Measurements from ENCODE around the gene PTH1R.
"Not testable (repeated sequence)": the region's sequence is repeated elsewhere in the genome, so short reads cannot be mapped to it uniquely, and the experiment has no call there.

Gene PTH1R

GRCh38 chr3:46901591-46902187 is 24.2 kb downstream of the PTH1R start:
- DNase-seq = no peak

GRCh38 chr3:46902188-46902631 is 24.7 kb downstream of the PTH1R start:
- no peak for DNase-seq

GRCh38 chr3:46903341-46904302 is 26.1 kb downstream of the PTH1R start:
- no peak for DNase-seq

- no peak for DNase-seq
Observed at GRCh38 chr3:46904303-46905212, 27.0 kb downstream of the PTH1R start.

- no peak for DNase-seq
Observed at GRCh38 chr3:46905213-46905560, 27.7 kb downstream of the PTH1R start.

- DNase-seq = no peak
Observed at GRCh38 chr3:46905661-46906451, 28.3 kb downstream of the PTH1R start.

- DNase-seq = no peak
Observed at GRCh38 chr3:46906471-46907058, 29.0 kb downstream of the PTH1R start.

- DNase-seq = no peak
Observed at GRCh38 chr3:46907271-46907670, 29.8 kb downstream of the PTH1R start.

GRCh38 chr3:46907960-46908293 is 30.4 kb downstream of the PTH1R start:
- DNase-seq = no peak

GRCh38 chr3:46908294-46908985 is 30.9 kb downstream of the PTH1R start:
- DNase-seq = no peak

- no peak for DNase-seq
Observed at GRCh38 chr3:46908986-46909534, 31.5 kb downstream of the PTH1R start.

- DNase-seq = peak; percentile 65
Observed at GRCh38 chr3:46909535-46910161, 32.1 kb downstream of the PTH1R start.

- no peak for DNase-seq
Observed at GRCh38 chr3:46910166-46910760, 32.7 kb downstream of the PTH1R start.

- not testable (repeated sequence) for DNase-seq
Observed at GRCh38 chr3:46910914-46911313, 33.4 kb downstream of the PTH1R start.

GRCh38 chr3:46912986-46913385 is 35.5 kb downstream of the PTH1R start:
- DNase-seq = no peak

GRCh38 chr3:46913644-46914043 is 36.1 kb downstream of the PTH1R start:
- peak; percentile 17 for DNase-seq

GRCh38 chr3:46914849-46915248 is 37.3 kb downstream of the PTH1R start:
- no peak for DNase-seq

GRCh38 chr3:46915297-46915822 is 37.8 kb downstream of the PTH1R start:
- no peak for DNase-seq

- DNase-seq = no peak
Observed at GRCh38 chr3:46916278-46916677, 38.8 kb downstream of the PTH1R start.

- DNase-seq = no peak
Observed at GRCh38 chr3:46916799-46917198, 39.3 kb downstream of the PTH1R start.

All from central memory CD4-positive, alpha-beta T cell (primary cell).